K562 (cell line): ENCODE results near the gene MTMR3. TPM values are rescaled to one million over a fixed set of nuclear protein-coding genes. Genes with fewer than 3 reads are reported as not detected.

ENCODE experiments used
- ATAC-seq: fragments of 200-7000 bp; cut with Tn5 transposase; 3 replicates; pipeline ENCODE4 v1.9.1; 2020; ENCODE audit warnings: moderate library complexity
- BruUV-seq: library from RNA; stranded (reverse); fragments of 400-500 nt; replicated peaks from 2 replicates; lab custom pipeline; 2021; lab: Mats Ljungman, UMichigan
- CTCF ChIA-PET: fragments of 300-600 bp; formaldehyde crosslinking; extraction: SDS; loops from one replicate; lab custom pipeline; 2021; ENCODE audit warnings: low intra/inter-chr PET ratio; lab: Yijun Ruan, JAX
- POLR2A ChIA-PET: fragments of 300-600, 350-650 bp; sonication (Branson Sonifier 250); formaldehyde crosslinking; extraction: SDS; loops from one replicate; lab custom pipeline; 2021; ENCODE audit warnings: antibody characterized with exemption, inconsistent platforms; lab: Yijun Ruan, JAX
- DNase-seq, 4 experiments: peaks; one replicate each; pipeline versions ENCODE4 v3.0.0 to v3.0.0-alpha.2; 2011 to 2018; ENCODE audit warnings: low spot score in 3 of 4, mixed read lengths in 3 of 4; ENCODE audit errors: extremely low read depth in 1 of 4
- FAIRE-seq: peaks from 2 replicates; lab custom pipeline; 2011; peaks lifted over from hg19 to GRCh38; lab: Jason Lieb, UNC
- H2AFZ ChIP-seq: 2 replicates; pipeline ENCODE4 v1.6.0; 2011; ENCODE audit warnings: low read depth, low read length, control low read depth, inconsistent platforms
- H3K27ac ChIP-seq: fragments of 200-600 bp; 3 replicates; pipeline ENCODE4 v1.8.0; 2011; ENCODE audit warnings: low read depth, mild to moderate bottlenecking, control low read depth, inconsistent platforms, low read length, moderate library complexity, mixed read lengths; ENCODE audit errors: extremely low read depth
- H3K27me3 ChIP-seq, 2 experiments: fragments of 300-600 bp in 1 of 2; 2 replicates in 1 of 2; 3 replicates in 1 of 2; pipeline versions ENCODE4 v1.6.0 to v1.8.0; 2011; ENCODE audit warnings: inconsistent platforms in 2 of 2, low read length in 2 of 2, mild to moderate bottlenecking in 1 of 2, mixed read lengths in 1 of 2, moderate library complexity in 1 of 2; ENCODE audit not compliant: control insufficient read depth in 2 of 2, insufficient read depth in 2 of 2
- H3K36me3 ChIP-seq: fragments of 300-600 bp; 3 replicates; pipeline ENCODE4 v1.8.0; 2011; ENCODE audit warnings: mild to moderate bottlenecking, low read length, inconsistent platforms; ENCODE audit not compliant: control insufficient read depth, insufficient read depth
- H3K4me1 ChIP-seq, 2 experiments: fragments of 200-600 bp in 1 of 2; replicated peaks in 1 of 2; 2 replicates in 1 of 2; 3 replicates in 1 of 2; pipeline versions ENCODE4 v1.5.1 to v1.8.0; 2011; ENCODE audit warnings: inconsistent platforms in 2 of 2, low read length in 2 of 2, mild to moderate bottlenecking in 1 of 2, mixed read lengths in 1 of 2, moderate library complexity in 1 of 2; ENCODE audit not compliant: control insufficient read depth in 2 of 2, insufficient read depth in 2 of 2
- H3K4me2 ChIP-seq: 2 replicates; pipeline ENCODE4 v1.6.1; 2011; ENCODE audit warnings: low read length, control low read depth, inconsistent platforms, mixed read lengths; ENCODE audit not compliant: insufficient read depth
- H3K4me3 ChIP-seq: fragments of 200-600 bp; sonication (generic), shearing (Covaris generic); 2 replicates; pipeline ENCODE4 v1.5.1; 2016; ENCODE audit warnings: control low read depth, inconsistent platforms
- H3K79me2 ChIP-seq: fragments of 200-600 bp; 3 replicates; pipeline ENCODE4 v1.8.0; 2011; ENCODE audit warnings: low read length, inconsistent platforms; ENCODE audit not compliant: control insufficient read depth, insufficient read depth
- H3K9ac ChIP-seq, 2 experiments: 2 replicates each; pipeline versions ENCODE4 v1.6.0 to v1.6.1; 2011; ENCODE audit warnings: low read depth in 2 of 2, low read length in 2 of 2, control low read depth in 1 of 2, inconsistent platforms in 1 of 2, mild to moderate bottlenecking in 1 of 2, mixed read lengths in 1 of 2; ENCODE audit not compliant: insufficient read depth in 1 of 2
- H3K9me1 ChIP-seq: one replicate; pipeline ENCODE4 v1.6.0; 2011; ENCODE audit warnings: inconsistent platforms, mild to moderate bottlenecking, low read length, moderate library complexity; ENCODE audit not compliant: control insufficient read depth, insufficient read depth
- H3K9me3 ChIP-seq: replicated peaks from 2 replicates; pipeline ENCODE4 v1.5.1; 2011; ENCODE audit warnings: low read depth, low read length, inconsistent platforms; ENCODE audit not compliant: control insufficient read depth, insufficient read depth
- H4K20me1 ChIP-seq: replicated peaks from 2 replicates; pipeline ENCODE4 v1.6.1; 2011; ENCODE audit warnings: low read length, inconsistent platforms, mixed read lengths; ENCODE audit not compliant: control insufficient read depth, insufficient read depth
- BRD9 ChIP-seq: fragments of 450-650 bp; IDR thresholded peaks from 2 replicates; pipeline ENCODE4 v1.6.1; 2018; ENCODE audit warnings: low read depth; ENCODE audit not compliant: partially characterized antibody
- CREBBP ChIP-seq: IDR thresholded peaks from one replicate; pipeline ENCODE4 v1.6.1; 2012; ENCODE audit warnings: low read depth, mild to moderate bottlenecking, control low read depth, inconsistent platforms, low read length
- ETV6 ChIP-seq, 3 experiments: fragments of 150-350 bp in 1 of 3; sonication (generic) in 1 of 3; formaldehyde crosslinking in 1 of 3; IDR thresholded peaks; 2 replicates each; pipeline versions ENCODE4 v1.6.1 to v1.8.0; 2014 to 2022; ENCODE audit warnings: borderline replicate concordance in 2 of 3, low read depth in 2 of 3, antibody characterized with exemption in 1 of 3, low read length in 1 of 3, mild to moderate bottlenecking in 1 of 3, missing genetic modification reagents in 1 of 3
- HNRNPLL ChIP-seq: fragments of 200-400 bp; formaldehyde crosslinking; IDR thresholded peaks from 2 replicates; pipeline ENCODE4 v1.6.1; 2017; ENCODE audit warnings: low read length, low read depth, mild to moderate bottlenecking; ENCODE audit not compliant: poor library complexity, severe bottlenecking
- MCM3 ChIP-seq: fragments of 450-650 bp; IDR thresholded peaks from 2 replicates; pipeline ENCODE4 v1.6.1; 2016
- NFE2L1 ChIP-seq: fragments of 450-650 bp; IDR thresholded peaks from 2 replicates; pipeline ENCODE4 v1.6.1; 2016; ENCODE audit warnings: missing genetic modification characterization, low read depth, mild to moderate bottlenecking, missing compliant biosample characterization, moderate library complexity, borderline replicate concordance
- PHTF2 ChIP-seq: fragments of 250-450 bp; sonication (Bioruptor Pico); IDR thresholded peaks from 2 replicates; pipeline ENCODE4 v1.5.0; 2021; ENCODE audit warnings: mild to moderate bottlenecking
- PURB ChIP-seq: sonication (generic); formaldehyde crosslinking; IDR thresholded peaks from 2 replicates; pipeline ENCODE4 v1.9.0; 2021; ENCODE audit warnings: low read depth, mild to moderate bottlenecking, missing genetic modification reagents
- RB1 ChIP-seq: fragments of 450-650 bp; IDR thresholded peaks from 2 replicates; pipeline ENCODE4 v1.6.1; 2017; ENCODE audit warnings: low read depth, mild to moderate bottlenecking
- RBFOX2 ChIP-seq: fragments of 200-400 bp; formaldehyde crosslinking; IDR thresholded peaks from 2 replicates; pipeline ENCODE4 v1.6.1; 2017; ENCODE audit warnings: low read depth, mild to moderate bottlenecking, low read length, moderate library complexity
- RFX5 ChIP-seq: IDR thresholded peaks from 2 replicates; pipeline ENCODE4 v1.6.1; 2011; ENCODE audit warnings: low read depth, mild to moderate bottlenecking, improper control_type of control experiment, low read length
- SMARCA4 ChIP-seq: fragments of 450-650 bp; IDR thresholded peaks from 2 replicates; pipeline ENCODE4 v1.6.1; 2016
- XRCC5 ChIP-seq: fragments of 200-400 bp; formaldehyde crosslinking; IDR thresholded peaks from 2 replicates; pipeline ENCODE4 v1.6.1; 2017; ENCODE audit warnings: low read depth, mild to moderate bottlenecking, low read length
- YBX1 ChIP-seq: fragments of 450-650 bp; IDR thresholded peaks from 2 replicates; pipeline ENCODE4 v1.7.1; 2016; ENCODE audit warnings: mild to moderate bottlenecking
- WGBS: fragments of 100-300 bp; shearing (Covaris generic); methylation state at CpG from one replicate; pipeline ENCODE4 v1.1.6; 2016; ENCODE audit warnings: low coverage, mixed read lengths; ENCODE audit not compliant: insufficient coverage; ENCODE audit errors: missing lambda C conversion rate; 5-methylcytosine and 5-hydroxymethylcytosine counted together
- in situ Hi-C: fragments of 300-500 bp; cut with MboI; formaldehyde crosslinking; loops from 4 replicates; pipeline ENCODE4 v1.15.0; 2018; ENCODE audit warnings: inconsistent platforms, mixed read lengths
- intact Hi-C: fragments of 100-400 bp; cut with micrococcal nuclease; formaldehyde crosslinking; loops from 2 replicates; pipeline ENCODE4 v1.14.2; 2022
- polyA plus RNA-seq, 8 experiments: library from polyadenylated mRNA; depleted of rRNA in 4 of 8; stranded (reverse) in 5 of 8; unstranded in 3 of 8; fragments of >200 nt; fragmentation: Nextera tagmentation in 2 of 8; fragmentation: Illumina TruSeq in 1 of 8; extraction: Ambion mirVana in 2 of 8; extraction: Trizol in 1 of 8; gene quantifications; 2 replicates each; pipeline versions ENCODE4 v1.2.1 to v1.2.3, GENCODE V29; 2011 to 2014; ENCODE audit warnings: inconsistent platforms in 1 of 8, missing spikeins in 1 of 8
- total RNA-seq, 7 experiments: library from RNA; depleted of rRNA in 6 of 7; stranded (reverse); fragments of >200 nt in 6 of 7; fragmentation: Illumina TruSeq in 2 of 7; extraction: Trizol in 2 of 7; gene quantifications; 2 replicates each; pipeline versions ENCODE4 v1.2.1 to v1.2.3, GENCODE V29; 2011 to 2021; ENCODE audit warnings: low replicate concordance in 1 of 7

Gene MTMR3
- total and polyA plus RNA-seq, 9 of the 15 experiments (the other 6 are each of a cell fraction or from before 2014, with no cell fraction given) = 1.6 to 13.7 (median 7.9) TPM

DNA sequence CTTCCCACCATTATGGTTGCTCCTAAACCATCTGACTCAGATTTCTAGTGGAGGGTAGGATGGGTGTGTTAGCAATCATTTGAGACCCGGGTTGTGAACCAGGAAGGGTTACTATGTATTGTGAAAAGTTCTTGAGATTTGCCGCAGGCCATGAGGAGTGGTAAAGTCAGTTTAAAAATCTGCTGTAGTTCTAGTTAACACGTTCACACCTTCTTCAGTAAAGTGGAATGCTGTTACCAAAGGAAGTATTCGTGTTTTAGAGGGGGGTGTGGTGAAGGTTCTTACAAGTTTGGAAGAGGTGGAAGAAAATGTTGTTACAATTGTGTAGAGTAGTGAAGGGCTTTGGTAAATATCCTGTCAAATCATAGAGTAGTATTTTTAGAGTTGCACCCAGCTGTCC lies 2.6 kb downstream of the MTMR3 start:
- FAIRE-seq (no peak), DNase-seq (no peak), ATAC-seq (no peak)
- Histone ChIP-seq H3K9me3 (no peaks in the 10 kb centered on the region), H3K9ac (no peak overlapping the region), H3K27me3 (no peaks in the 10 kb centered on the region), H3K9me1 (peaks cover 3% of the 10 kb centered on the region), H2AFZ (no peak overlapping the region), H3K4me2 (no peak overlapping the region), H3K27ac (no peak overlapping the region), H3K79me2 (peaks cover 67% of the 10 kb centered on the region), H3K4me1 (peaks cover 0 to 5% of the 10 kb centered on the region in 2 experiments; a peak in 2 of 5 replicates), H3K4me3 (no peak overlapping the region), H3K36me3 (no peaks in the 10 kb centered on the region; the same call in 2 of the 3 replicates), H4K20me1 (peaks cover 6% of the 10 kb centered on the region; the same call in 1 of the 2 replicates)
- ChIA-PET CTCF (no interaction called here), POLR2A (interaction anchor here (1.0 to 2.7 kb wide), 2 partner anchors 22 to 209 kb away, joined by 3 to 8 read pairs; no protein-coding TSS in a partner anchor)
- intact Hi-C loops (no loop called here), in situ Hi-C loops (no loop called here)
- 42% methylated on average over 4 of the region's 4 CpGs for WGBS
- BruUV-seq = no TSS peak
- TF ChIP-seq RFX5 = no peak
- TF ChIP-seq NFE2L1 = no peak
- TF ChIP-seq HNRNPLL = no peak
- no peak for TF ChIP-seq XRCC5
- TF ChIP-seq YBX1 = no peak
- TF ChIP-seq MCM3 = no peak
- no peak for TF ChIP-seq SMARCA4
- no peak for TF ChIP-seq BRD9
- TF ChIP-seq ETV6 (IDR thresholded peaks at IDR 0.05; ENCODE audit: borderline replicate concordance in 1 of 2, low read depth in 2 of 2, low read length in 1 of 2) = no peak
- no peak for TF ChIP-seq ETV6 (CRISPR knock-in tag; IDR thresholded peaks at IDR 0.05; ENCODE audit: borderline replicate concordance)
- no peak for TF ChIP-seq CREBBP
- no peak for TF ChIP-seq PURB (CRISPR knock-in tag)
- TF ChIP-seq RBFOX2 = no peak
- no peak for TF ChIP-seq PHTF2 (CRISPR knock-in tag)
- no peak for TF ChIP-seq RB1
